GM23338 (cell line): Measurements from ENCODE around the gene GRAMD1C. TPM values are rescaled to one million over a fixed set of nuclear protein-coding genes. Genes with fewer than 3 reads are reported as not detected.

Experiments used
- ATAC-seq: fragments of 200-7000 bp; cut with Tn5 transposase; 3 replicates; pipeline ENCODE4 v1.9.1; 2020
- DNase-seq: peaks from one replicate; pipeline ENCODE4 v3.0.0-alpha.2; 2015; ENCODE audit warnings: low spot score
- H2AFZ ChIP-seq: fragments of 200-600 bp; sonication (generic); 2 replicates; pipeline ENCODE4 v1.8.0; 2016; ENCODE audit warnings: antibody characterized with exemption, mild to moderate bottlenecking, moderate library complexity
- H3F3A ChIP-seq: fragments of 200-600 bp; sonication (generic); replicated peaks from 2 replicates; pipeline ENCODE4 v1.8.0; 2017; ENCODE audit warnings: antibody characterized with exemption, mixed run types, low read depth
- H3K27ac ChIP-seq: fragments of 200-600 bp; sonication (generic); 2 replicates; pipeline ENCODE4 v1.6.1; 2016; ENCODE audit warnings: low read depth
- H3K27me3 ChIP-seq: fragments of 200-600 bp; sonication (generic); 2 replicates; pipeline ENCODE4 v1.8.0; 2016; ENCODE audit warnings: mild to moderate bottlenecking, mixed run types, moderate library complexity; ENCODE audit not compliant: insufficient read depth
- H3K36me3 ChIP-seq: fragments of 200-600 bp; sonication (generic); 2 replicates; pipeline ENCODE4 v1.8.0; 2016; ENCODE audit warnings: mild to moderate bottlenecking; ENCODE audit not compliant: insufficient read depth
- H3K4me1 ChIP-seq: fragments of 200-600 bp; sonication (generic); 2 replicates; pipeline ENCODE4 v1.8.0; 2016; ENCODE audit warnings: mild to moderate bottlenecking, moderate library complexity; ENCODE audit not compliant: insufficient read depth
- H3K4me2 ChIP-seq: fragments of 200-600 bp; sonication (generic); 2 replicates; pipeline ENCODE4 v1.7.1; 2017; ENCODE audit warnings: mixed run types
- H3K4me3 ChIP-seq: fragments of 200-600 bp; sonication (generic); 2 replicates; pipeline ENCODE4 v1.6.1; 2016; ENCODE audit warnings: mixed run types
- H3K79me2 ChIP-seq: fragments of 200-600 bp; sonication (generic); replicated peaks from 2 replicates; pipeline ENCODE4 v1.8.0; 2017; ENCODE audit warnings: mild to moderate bottlenecking; ENCODE audit not compliant: insufficient read depth
- H3K9me2 ChIP-seq: fragments of 200-600 bp; sonication (generic); 2 replicates; pipeline ENCODE4 v1.8.0; 2017; ENCODE audit not compliant: insufficient read depth
- H4K20me1 ChIP-seq: fragments of 200-600 bp; sonication (generic); replicated peaks from 2 replicates; pipeline ENCODE4 v1.8.0; 2017; ENCODE audit warnings: mild to moderate bottlenecking; ENCODE audit not compliant: insufficient read depth
- H3K27ac Mint-ChIP-seq: 2 replicates; pipeline ENCODE4 v1.8.0; 2020; ENCODE audit warnings: inconsistent platforms, mild to moderate bottlenecking, moderate library complexity, mixed read lengths
- H3K27me3 Mint-ChIP-seq: 3 replicates; pipeline ENCODE4 v1.8.0; 2022; ENCODE audit warnings: low read depth, mild to moderate bottlenecking, moderate library complexity, mixed read lengths, inconsistent platforms; ENCODE audit not compliant: insufficient read depth, poor library complexity
- H3K36me3 Mint-ChIP-seq: 3 replicates; pipeline ENCODE4 v1.8.0; 2021; ENCODE audit warnings: low read depth, mild to moderate bottlenecking, inconsistent platforms, moderate library complexity, mixed read lengths
- H3K4me1 Mint-ChIP-seq: 3 replicates; pipeline ENCODE4 v1.8.0; 2020; ENCODE audit warnings: mild to moderate bottlenecking, inconsistent platforms, mixed read lengths
- H3K4me3 Mint-ChIP-seq: 3 replicates; pipeline ENCODE4 v1.8.0; 2021; ENCODE audit warnings: moderate library complexity, mild to moderate bottlenecking, inconsistent platforms, mixed read lengths
- H3K9me3 Mint-ChIP-seq: 3 replicates; pipeline ENCODE4 v1.8.0; 2020; ENCODE audit warnings: moderate library complexity, mild to moderate bottlenecking, inconsistent platforms, mixed read lengths
- CTCF ChIP-seq, 2 experiments: fragments of 200-600 bp in 1 of 2; sonication (generic) in 1 of 2; conservative IDR thresholded peaks; 2 replicates each; pipeline versions ENCODE4 v1.5.1 to v1.6.1; 2016 to 2017; ENCODE audit warnings: antibody characterized with exemption in 2 of 2, low read depth in 2 of 2, mild to moderate bottlenecking in 2 of 2, moderate library complexity in 1 of 2
- ETS1 ChIP-seq: IDR thresholded peaks from 2 replicates; pipeline ENCODE4 v1.6.1; 2016; ENCODE audit warnings: antibody characterized with exemption
- EZH2 ChIP-seq: fragments of 200-600 bp; sonication (generic); IDR thresholded peaks from one replicate; pipeline ENCODE4 v1.8.0; 2017; ENCODE audit warnings: antibody characterized with exemption, mild to moderate bottlenecking, low read depth; ENCODE audit not compliant: unreplicated experiment
- JUNB ChIP-seq: IDR thresholded peaks from one replicate; pipeline ENCODE4 v1.6.1; 2016; ENCODE audit warnings: antibody characterized with exemption; ENCODE audit not compliant: unreplicated experiment
- NANOG ChIP-seq: IDR thresholded peaks from 2 replicates; pipeline ENCODE4 v1.6.1; 2016; ENCODE audit warnings: antibody characterized with exemption, borderline replicate concordance
- POLR2AphosphoS5 ChIP-seq: IDR thresholded peaks from 2 replicates; pipeline ENCODE4 v1.6.1; 2016; ENCODE audit warnings: antibody characterized with exemption, low read depth
- STAT1 ChIP-seq: IDR thresholded peaks from one replicate; pipeline ENCODE4 v1.6.1; 2016; ENCODE audit warnings: antibody characterized with exemption; ENCODE audit not compliant: unreplicated experiment
- ZNF331 ChIP-seq: fragments of 250-450 bp; sonication (Bioruptor Pico); IDR thresholded peaks from 2 replicates; pipeline ENCODE4 v1.5.0; 2020; ENCODE audit warnings: low read depth, mild to moderate bottlenecking, moderate library complexity
- ZNF462 ChIP-seq: fragments of 250-450 bp; sonication (Bioruptor Pico); IDR thresholded peaks from 2 replicates; pipeline ENCODE4 v1.5.0; 2020; ENCODE audit warnings: mild to moderate bottlenecking, moderate library complexity
- polyA plus RNA-seq: library from polyadenylated mRNA; unstranded; fragments of >200 nt; fragmentation: Nextera tagmentation; extraction: Ambion mirVana; gene quantifications from 2 replicates; pipeline ENCODE4 v1.2.1, GENCODE V29; 2016
- total RNA-seq: library from RNA; depleted of rRNA; stranded (reverse); fragments of >200 nt; shearing (Covaris generic); gene quantifications from 2 replicates; pipeline ENCODE4 v1.2.3, GENCODE V29; 2014

GRAMD1C gene
- total and polyA plus RNA-seq, 2 experiments from 2014 or later = 3.3 to 3.6 TPM

GRCh38 chr3:113844622-113845222 is 6.1 kb downstream of the GRAMD1C start:
- no peaks in the 10 kb centered on the region for H3K36me3 Mint-ChIP-seq
- no peaks in the 10 kb centered on the region for H3K4me1 Mint-ChIP-seq
- DNase-seq (peak; percentile 48), ATAC-seq (no peak)
- Histone ChIP-seq H3K9me2 (no peaks in the 10 kb centered on the region), H3F3A (no peaks in the 10 kb centered on the region), H3K79me2 (no peaks in the 10 kb centered on the region), H3K27ac (no peak overlapping the region), H3K4me2 (no peak overlapping the region), H3K36me3 (no peaks in the 10 kb centered on the region), H3K4me1 (peaks cover under 1% of the 10 kb centered on the region; the same call in 1 of the 2 replicates), H2AFZ (no peak overlapping the region), H4K20me1 (no peaks in the 10 kb centered on the region), H3K4me3 (no peak overlapping the region), H3K27me3 (no peaks in the 10 kb centered on the region; the same call in 1 of the 2 replicates)
- H3K4me3 Mint-ChIP-seq = no peak overlapping the region
- no peak overlapping the region for H3K27ac Mint-ChIP-seq
- peak; percentile 60 to 66 for TF ChIP-seq CTCF (conservative IDR thresholded peaks at IDR 0.05; ENCODE audit: low read depth in 2 of 2)
- TF ChIP-seq POLR2AphosphoS5 = no peak
- no peak for TF ChIP-seq NANOG
- no peaks in the 10 kb centered on the region for H3K9me3 Mint-ChIP-seq
- peaks cover 2% of the 10 kb centered on the region for H3K27me3 Mint-ChIP-seq

- Histone ChIP-seq H4K20me1 (no peaks in the 10 kb centered on the region), H3K9me2 (no peaks in the 10 kb centered on the region), H3K79me2 (no peaks in the 10 kb centered on the region), H3K36me3 (no peaks in the 10 kb centered on the region), H3K27me3 (no peaks in the 10 kb centered on the region), H3K4me1 (no peaks in the 10 kb centered on the region), H3F3A (no peaks in the 10 kb centered on the region), H3K27ac (no peak overlapping the region), H3K4me2 (no peak overlapping the region), H3K4me3 (no peak overlapping the region), H2AFZ (no peak overlapping the region)
- Mint-ChIP-seq H3K27ac (no peak overlapping the region), H3K27me3 (no peaks in the 10 kb centered on the region), H3K36me3 (peaks cover 3% of the 10 kb centered on the region; the same call in 2 of the 3 replicates), H3K4me3 (no peak overlapping the region), H3K9me3 (peaks cover 4% of the 10 kb centered on the region; the same call in 2 of the 3 replicates), H3K4me1 (no peaks in the 10 kb centered on the region)
- ATAC-seq = no peak
- DNase-seq = no peak
- no peak for TF ChIP-seq CTCF (conservative IDR thresholded peaks at IDR 0.05; ENCODE audit: low read depth in 2 of 2)
- TF ChIP-seq NANOG = no peak
- no peak for TF ChIP-seq EZH2
- TF ChIP-seq ZNF462 (CRISPR knock-in tag) = no peak
- TF ChIP-seq STAT1 = no peak
- no peak for TF ChIP-seq ETS1
- no peak for TF ChIP-seq ZNF331 (CRISPR knock-in tag)
- TF ChIP-seq JUNB = no peak
Measured at GRCh38 chr3:113847247-113847646, 8.7 kb downstream of the GRAMD1C start.
